ENCODE results near the gene AMPD2.

DNA sequence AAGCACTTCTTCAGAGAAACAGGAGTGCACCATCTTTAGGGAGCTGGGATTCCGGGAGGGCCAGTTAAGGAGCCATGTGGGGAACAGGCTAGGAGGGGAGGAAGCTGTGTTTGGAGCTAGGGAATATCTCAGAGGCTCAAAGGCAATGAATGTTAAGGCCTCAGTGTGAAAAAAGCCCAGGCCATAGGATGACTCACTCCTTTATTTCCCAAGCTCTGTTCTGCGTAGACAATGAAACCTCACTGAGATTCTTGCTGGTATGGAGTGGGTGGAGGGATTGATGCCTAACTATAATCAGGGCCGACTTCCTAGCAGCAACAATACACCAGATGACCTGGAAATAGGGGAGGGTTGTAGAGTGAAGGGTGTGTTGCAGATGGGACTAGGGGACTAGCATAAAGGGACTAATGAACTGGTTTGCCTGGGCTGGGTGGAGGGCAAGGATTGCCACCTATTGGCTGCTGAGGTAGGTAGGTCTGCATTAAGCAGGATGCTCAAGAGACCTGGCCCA lies 2.3 kb upstream of the AMPD2 start:
- peak in 2 of 3 experiments; percentile 11 to 33; a peak in 2 of 4 replicates for TF ChIP-seq CTCF (IDR thresholded peaks at IDR 0.05; ENCODE audit: control extremely low read depth in 1 of 3, insufficient read depth in 1 of 3, low read depth in 1 of 3, low read length in 3 of 3)
- TF ChIP-seq CBX8 (IDR thresholded peaks at IDR 0.05; ENCODE audit: borderline replicate concordance, low read depth, low read length), result no peak

Data from H1 (cell line).